Liver (tissue), 3 donors: ENCODE measurements around the gene SEC11C.

ENCODE experiments used
- CTCF ChIP-seq: fragments of 150-350 bp; IDR thresholded peaks from 2 replicates; pipeline ENCODE4 v1.5.1; 2017; ENCODE audit warnings: improper control_type of control experiment, low read depth, low read length; ENCODE audit not compliant: missing input control
- FOXA2 ChIP-seq: IDR thresholded peaks from 2 replicates; pipeline ENCODE4 v1.6.1; 2016; ENCODE audit warnings: antibody characterized with exemption
- GABPA ChIP-seq, 2 donors: IDR thresholded peaks in 1 of 2; conservative IDR thresholded peaks in 1 of 2; 2 replicates each; pipeline ENCODE4 v1.6.1; 2016; ENCODE audit warnings: antibody characterized with exemption in 2 of 2, mild to moderate bottlenecking in 1 of 2, moderate library complexity in 1 of 2
- TF ChIP-seq, protein P1 (sequence below): IDR thresholded peaks from 2 replicates; pipeline ENCODE4 v1.6.1; 2016; ENCODE audit warnings: antibody characterized with exemption, mild to moderate bottlenecking
- TF ChIP-seq, protein P2 (sequence below): IDR thresholded peaks from 2 replicates; pipeline ENCODE4 v1.6.1; 2016; ENCODE audit warnings: antibody characterized with exemption
- donor health status: healthy.
- donor health status: healthy.

DNA sequence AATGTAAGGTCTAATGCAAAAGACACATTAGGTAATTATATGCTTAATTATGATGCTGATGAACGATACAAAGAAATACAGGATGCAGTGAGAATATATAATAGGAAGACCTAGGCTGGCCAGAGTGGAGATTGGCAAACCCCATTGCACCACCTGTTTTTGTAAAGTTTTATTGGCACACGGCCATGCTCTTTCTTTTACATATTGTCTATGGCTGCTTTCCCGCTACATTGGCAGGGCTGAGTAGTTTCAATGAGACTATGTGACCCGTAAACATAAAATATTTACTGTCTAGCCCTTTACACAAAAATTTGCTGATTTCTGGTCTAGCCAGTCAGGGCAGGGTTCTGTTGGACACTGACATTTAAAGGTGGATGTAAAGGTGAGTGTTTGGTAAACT is 5.4 kb downstream of the SEC11C start:
- TF ChIP-seq CTCF (no peak), FOXA2 (no peak), GABPA (IDR thresholded peaks at IDR 0.05 in 1 of 2, conservative IDR thresholded peaks at IDR 0.05 in 1 of 2) (no peak)
- TF ChIP-seq, protein P1, sequence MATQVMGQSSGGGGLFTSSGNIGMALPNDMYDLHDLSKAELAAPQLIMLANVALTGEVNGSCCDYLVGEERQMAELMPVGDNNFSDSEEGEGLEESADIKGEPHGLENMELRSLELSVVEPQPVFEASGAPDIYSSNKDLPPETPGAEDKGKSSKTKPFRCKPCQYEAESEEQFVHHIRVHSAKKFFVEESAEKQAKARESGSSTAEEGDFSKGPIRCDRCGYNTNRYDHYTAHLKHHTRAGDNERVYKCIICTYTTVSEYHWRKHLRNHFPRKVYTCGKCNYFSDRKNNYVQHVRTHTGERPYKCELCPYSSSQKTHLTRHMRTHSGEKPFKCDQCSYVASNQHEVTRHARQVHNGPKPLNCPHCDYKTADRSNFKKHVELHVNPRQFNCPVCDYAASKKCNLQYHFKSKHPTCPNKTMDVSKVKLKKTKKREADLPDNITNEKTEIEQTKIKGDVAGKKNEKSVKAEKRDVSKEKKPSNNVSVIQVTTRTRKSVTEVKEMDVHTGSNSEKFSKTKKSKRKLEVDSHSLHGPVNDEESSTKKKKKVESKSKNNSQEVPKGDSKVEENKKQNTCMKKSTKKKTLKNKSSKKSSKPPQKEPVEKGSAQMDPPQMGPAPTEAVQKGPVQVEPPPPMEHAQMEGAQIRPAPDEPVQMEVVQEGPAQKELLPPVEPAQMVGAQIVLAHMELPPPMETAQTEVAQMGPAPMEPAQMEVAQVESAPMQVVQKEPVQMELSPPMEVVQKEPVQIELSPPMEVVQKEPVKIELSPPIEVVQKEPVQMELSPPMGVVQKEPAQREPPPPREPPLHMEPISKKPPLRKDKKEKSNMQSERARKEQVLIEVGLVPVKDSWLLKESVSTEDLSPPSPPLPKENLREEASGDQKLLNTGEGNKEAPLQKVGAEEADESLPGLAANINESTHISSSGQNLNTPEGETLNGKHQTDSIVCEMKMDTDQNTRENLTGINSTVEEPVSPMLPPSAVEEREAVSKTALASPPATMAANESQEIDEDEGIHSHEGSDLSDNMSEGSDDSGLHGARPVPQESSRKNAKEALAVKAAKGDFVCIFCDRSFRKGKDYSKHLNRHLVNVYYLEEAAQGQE, result no peak
- TF ChIP-seq, protein P2, sequence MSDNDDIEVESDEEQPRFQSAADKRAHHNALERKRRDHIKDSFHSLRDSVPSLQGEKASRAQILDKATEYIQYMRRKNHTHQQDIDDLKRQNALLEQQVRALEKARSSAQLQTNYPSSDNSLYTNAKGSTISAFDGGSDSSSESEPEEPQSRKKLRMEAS, result no peak
